GM23338 (cell line): ENCODE results near the gene RNFT2. TPM values are rescaled to one million over a fixed set of nuclear protein-coding genes. Genes with fewer than 3 reads are reported as not detected.

ENCODE experiments used
- ATAC-seq: fragments of 200-7000 bp; cut with Tn5 transposase; 3 replicates; pipeline ENCODE4 v1.9.1; 2020
- DNase-seq: peaks from one replicate; pipeline ENCODE4 v3.0.0-alpha.2; 2015; ENCODE audit warnings: low spot score
- H2AFZ ChIP-seq: fragments of 200-600 bp; sonication (generic); 2 replicates; pipeline ENCODE4 v1.8.0; 2016; ENCODE audit warnings: antibody characterized with exemption, mild to moderate bottlenecking, moderate library complexity
- H3F3A ChIP-seq: fragments of 200-600 bp; sonication (generic); replicated peaks from 2 replicates; pipeline ENCODE4 v1.8.0; 2017; ENCODE audit warnings: antibody characterized with exemption, mixed run types, low read depth
- H3K27ac ChIP-seq: fragments of 200-600 bp; sonication (generic); 2 replicates; pipeline ENCODE4 v1.6.1; 2016; ENCODE audit warnings: low read depth
- H3K27me3 ChIP-seq: fragments of 200-600 bp; sonication (generic); 2 replicates; pipeline ENCODE4 v1.8.0; 2016; ENCODE audit warnings: mild to moderate bottlenecking, mixed run types, moderate library complexity; ENCODE audit not compliant: insufficient read depth
- H3K36me3 ChIP-seq: fragments of 200-600 bp; sonication (generic); 2 replicates; pipeline ENCODE4 v1.8.0; 2016; ENCODE audit warnings: mild to moderate bottlenecking; ENCODE audit not compliant: insufficient read depth
- H3K4me1 ChIP-seq: fragments of 200-600 bp; sonication (generic); 2 replicates; pipeline ENCODE4 v1.8.0; 2016; ENCODE audit warnings: mild to moderate bottlenecking, moderate library complexity; ENCODE audit not compliant: insufficient read depth
- H3K4me2 ChIP-seq: fragments of 200-600 bp; sonication (generic); 2 replicates; pipeline ENCODE4 v1.7.1; 2017; ENCODE audit warnings: mixed run types
- H3K4me3 ChIP-seq: fragments of 200-600 bp; sonication (generic); 2 replicates; pipeline ENCODE4 v1.6.1; 2016; ENCODE audit warnings: mixed run types
- H3K79me2 ChIP-seq: fragments of 200-600 bp; sonication (generic); replicated peaks from 2 replicates; pipeline ENCODE4 v1.8.0; 2017; ENCODE audit warnings: mild to moderate bottlenecking; ENCODE audit not compliant: insufficient read depth
- H3K9me2 ChIP-seq: fragments of 200-600 bp; sonication (generic); 2 replicates; pipeline ENCODE4 v1.8.0; 2017; ENCODE audit not compliant: insufficient read depth
- H4K20me1 ChIP-seq: fragments of 200-600 bp; sonication (generic); replicated peaks from 2 replicates; pipeline ENCODE4 v1.8.0; 2017; ENCODE audit warnings: mild to moderate bottlenecking; ENCODE audit not compliant: insufficient read depth
- H3K27ac Mint-ChIP-seq: 2 replicates; pipeline ENCODE4 v1.8.0; 2020; ENCODE audit warnings: inconsistent platforms, mild to moderate bottlenecking, moderate library complexity, mixed read lengths
- H3K27me3 Mint-ChIP-seq: 3 replicates; pipeline ENCODE4 v1.8.0; 2022; ENCODE audit warnings: low read depth, mild to moderate bottlenecking, moderate library complexity, mixed read lengths, inconsistent platforms; ENCODE audit not compliant: insufficient read depth, poor library complexity
- H3K36me3 Mint-ChIP-seq: 3 replicates; pipeline ENCODE4 v1.8.0; 2021; ENCODE audit warnings: low read depth, mild to moderate bottlenecking, inconsistent platforms, moderate library complexity, mixed read lengths
- H3K4me1 Mint-ChIP-seq: 3 replicates; pipeline ENCODE4 v1.8.0; 2020; ENCODE audit warnings: mild to moderate bottlenecking, inconsistent platforms, mixed read lengths
- H3K4me3 Mint-ChIP-seq: 3 replicates; pipeline ENCODE4 v1.8.0; 2021; ENCODE audit warnings: moderate library complexity, mild to moderate bottlenecking, inconsistent platforms, mixed read lengths
- H3K9me3 Mint-ChIP-seq: 3 replicates; pipeline ENCODE4 v1.8.0; 2020; ENCODE audit warnings: moderate library complexity, mild to moderate bottlenecking, inconsistent platforms, mixed read lengths
- CREB1 ChIP-seq: fragments of 250-450 bp; sonication (Bioruptor Pico); IDR thresholded peaks from 2 replicates; pipeline ENCODE4 v1.5.0; 2020; ENCODE audit warnings: low read depth, mild to moderate bottlenecking, moderate library complexity
- CTCF ChIP-seq, 2 experiments: fragments of 200-600 bp in 1 of 2; sonication (generic) in 1 of 2; conservative IDR thresholded peaks; 2 replicates each; pipeline versions ENCODE4 v1.5.1 to v1.6.1; 2016 to 2017; ENCODE audit warnings: antibody characterized with exemption in 2 of 2, low read depth in 2 of 2, mild to moderate bottlenecking in 2 of 2, moderate library complexity in 1 of 2
- ETS1 ChIP-seq: IDR thresholded peaks from 2 replicates; pipeline ENCODE4 v1.6.1; 2016; ENCODE audit warnings: antibody characterized with exemption
- EZH2 ChIP-seq: fragments of 200-600 bp; sonication (generic); IDR thresholded peaks from one replicate; pipeline ENCODE4 v1.8.0; 2017; ENCODE audit warnings: antibody characterized with exemption, mild to moderate bottlenecking, low read depth; ENCODE audit not compliant: unreplicated experiment
- EZH2phosphoT487 ChIP-seq: fragments of 200-600 bp; sonication (generic); IDR thresholded peaks from one replicate; pipeline ENCODE4 v1.8.1; 2018; ENCODE audit warnings: antibody characterized with exemption; ENCODE audit not compliant: unreplicated experiment
- JUNB ChIP-seq: IDR thresholded peaks from one replicate; pipeline ENCODE4 v1.6.1; 2016; ENCODE audit warnings: antibody characterized with exemption; ENCODE audit not compliant: unreplicated experiment
- NANOG ChIP-seq: IDR thresholded peaks from 2 replicates; pipeline ENCODE4 v1.6.1; 2016; ENCODE audit warnings: antibody characterized with exemption, borderline replicate concordance
- POLR2AphosphoS5 ChIP-seq: IDR thresholded peaks from 2 replicates; pipeline ENCODE4 v1.6.1; 2016; ENCODE audit warnings: antibody characterized with exemption, low read depth
- REST ChIP-seq: IDR thresholded peaks from one replicate; pipeline ENCODE4 v1.6.1; 2018; ENCODE audit warnings: antibody characterized with exemption; ENCODE audit not compliant: unreplicated experiment
- STAT1 ChIP-seq: IDR thresholded peaks from one replicate; pipeline ENCODE4 v1.6.1; 2016; ENCODE audit warnings: antibody characterized with exemption; ENCODE audit not compliant: unreplicated experiment
- ZNF331 ChIP-seq: fragments of 250-450 bp; sonication (Bioruptor Pico); IDR thresholded peaks from 2 replicates; pipeline ENCODE4 v1.5.0; 2020; ENCODE audit warnings: low read depth, mild to moderate bottlenecking, moderate library complexity
- ZNF462 ChIP-seq: fragments of 250-450 bp; sonication (Bioruptor Pico); IDR thresholded peaks from 2 replicates; pipeline ENCODE4 v1.5.0; 2020; ENCODE audit warnings: mild to moderate bottlenecking, moderate library complexity
- polyA plus RNA-seq: library from polyadenylated mRNA; unstranded; fragments of >200 nt; fragmentation: Nextera tagmentation; extraction: Ambion mirVana; gene quantifications from 2 replicates; pipeline ENCODE4 v1.2.1, GENCODE V29; 2016
- total RNA-seq: library from RNA; depleted of rRNA; stranded (reverse); fragments of >200 nt; shearing (Covaris generic); gene quantifications from 2 replicates; pipeline ENCODE4 v1.2.3, GENCODE V29; 2014

Gene RNFT2
- total and polyA plus RNA-seq, 2 experiments from 2014 or later = 19.3 to 22.9 TPM

- no peaks in the 10 kb centered on the region for H3K27me3 Mint-ChIP-seq
- H3K36me3 Mint-ChIP-seq = peaks cover 20% of the 10 kb centered on the region; the same call in 2 of the 3 replicates
- no peaks in the 10 kb centered on the region for H3K9me3 Mint-ChIP-seq
- DNase-seq = no peak
- ATAC-seq = peak; percentile 35; the same call in 2 of the 3 replicates
- no peaks in the 10 kb centered on the region for H3K27me3 ChIP-seq
- no peaks in the 10 kb centered on the region for H3K36me3 ChIP-seq
- H3K4me2 ChIP-seq = no peak overlapping the region
- H3K9me2 ChIP-seq = no peaks in the 10 kb centered on the region
- H2AFZ ChIP-seq = no peak overlapping the region
- no peak for TF ChIP-seq CREB1 (CRISPR knock-in tag)
- TF ChIP-seq NANOG = no peak
- no peak for TF ChIP-seq ZNF462 (CRISPR knock-in tag)
- no peak for TF ChIP-seq STAT1
- no peak for TF ChIP-seq ETS1
- no peak for TF ChIP-seq CTCF (conservative IDR thresholded peaks at IDR 0.05; ENCODE audit: low read depth in 2 of 2)
- no peak for TF ChIP-seq POLR2AphosphoS5
- TF ChIP-seq EZH2phosphoT487 = no peak
- TF ChIP-seq ZNF331 (CRISPR knock-in tag) = no peak
- no peak for TF ChIP-seq JUNB
- TF ChIP-seq EZH2 = no peak
- TF ChIP-seq REST = no peak
- H3K4me3 ChIP-seq = no peak overlapping the region
- no peak overlapping the region for H3K27ac Mint-ChIP-seq
- H4K20me1 ChIP-seq = peaks cover 5% of the 10 kb centered on the region
- no peak overlapping the region for H3K4me3 Mint-ChIP-seq
- H3K79me2 ChIP-seq = peaks cover 9% of the 10 kb centered on the region
- H3K4me1 Mint-ChIP-seq = peaks cover 17% of the 10 kb centered on the region
- H3K27ac ChIP-seq = peak overlapping the region; percentile 60; the same call in 1 of the 2 replicates
- peaks cover 27% of the 10 kb centered on the region for H3K4me1 ChIP-seq
- H3F3A ChIP-seq = no peaks in the 10 kb centered on the region
Measured at GRCh38 chr12:116719731-116720528, 18.2 kb upstream of the RNFT2 start.
